GM04503 (cell line): ENCODE measurements around the gene BBS2.
"Not testable (repeated sequence)": the region's sequence is repeated elsewhere in the genome, so short reads cannot be mapped to it uniquely, and the experiment has no call there.

ENCODE experiments used
- DNase-seq: peaks from one replicate; pipeline ENCODE4 v3.0.0-alpha.2; 2012; ENCODE audit warnings: low read depth

The BBS2 gene

GRCh38 chr16:56518425-56518824 lies 1.4 kb downstream of the BBS2 start:
- no peak for DNase-seq

- no peak for DNase-seq
Measured at GRCh38 chr16:56517206-56517605, 2.6 kb downstream of the BBS2 start.

GRCh38 chr16:56515665-56516064 lies 4.2 kb downstream of the BBS2 start:
- no peak for DNase-seq

- DNase-seq: no peak
Measured at GRCh38 chr16:56514845-56515244, 5.0 kb downstream of the BBS2 start.

- DNase-seq: no peak
Measured at GRCh38 chr16:56513972-56514371, 5.9 kb downstream of the BBS2 start.

- no peak for DNase-seq
Measured at GRCh38 chr16:56513091-56513490, 6.7 kb downstream of the BBS2 start.

- no peak for DNase-seq
Measured at GRCh38 chr16:56512025-56512424, 7.8 kb downstream of the BBS2 start.

- no peak for DNase-seq
Measured at GRCh38 chr16:56510544-56510943, 9.3 kb downstream of the BBS2 start.

- DNase-seq: no peak
Measured at GRCh38 chr16:56506941-56507340, 12.9 kb downstream of the BBS2 start.

- DNase-seq: no peak
Measured at GRCh38 chr16:56505181-56505580, 14.6 kb downstream of the BBS2 start.

- no peak for DNase-seq
Measured at GRCh38 chr16:56493815-56494214, 26.0 kb downstream of the BBS2 start.

- DNase-seq: no peak
Measured at GRCh38 chr16:56493126-56493525, 26.7 kb downstream of the BBS2 start.

- DNase-seq: no peak
Measured at GRCh38 chr16:56491657-56492261, 28.1 kb downstream of the BBS2 start.

GRCh38 chr16:56488868-56489267 lies 31.0 kb downstream of the BBS2 start:
- DNase-seq: not testable (repeated sequence)

GRCh38 chr16:56488035-56488434 lies 31.8 kb downstream of the BBS2 start:
- DNase-seq: no peak

- no peak for DNase-seq
Measured at GRCh38 chr16:56483394-56483793, 36.4 kb downstream of the BBS2 start.

- DNase-seq: no peak
Measured at GRCh38 chr16:56482683-56483236, 37.1 kb downstream of the BBS2 start.

GRCh38 chr16:56481468-56482122 lies 38.2 kb downstream of the BBS2 start:
- no peak for DNase-seq

GRCh38 chr16:56480776-56481467 lies 38.9 kb downstream of the BBS2 start:
- no peak for DNase-seq

GRCh38 chr16:56479469-56479868 lies 40.4 kb downstream of the BBS2 start:
- no peak for DNase-seq

- DNase-seq: no peak
Measured at GRCh38 chr16:56478281-56479049, 41.4 kb downstream of the BBS2 start.

- DNase-seq: peak; percentile 69
Measured at GRCh38 chr16:56477096-56477878, 42.5 kb downstream of the BBS2 start.
